ENCODE data around the gene KCNJ10. TPM values are rescaled to one million over a fixed set of nuclear protein-coding genes. Genes with fewer than 3 reads are reported as not detected.

KCNJ10 gene
- total and polyA plus RNA-seq, 2 of the 13 experiments (the other 11 are each of a cell fraction or from before 2014, with no cell fraction given) = 4.4 to 10.3 TPM

GRCh38 chr1:159959451-159959850 lies 110.5 kb downstream of the KCNJ10 start:
- FAIRE-seq = no peak
- H3K4me1 ChIP-seq (ENCODE audit: insufficient read depth, low read length) = no peaks in the 10 kb centered on the region
- no peak for TF ChIP-seq HES4 (CRISPR knock-in tag; IDR thresholded peaks at IDR 0.05; ENCODE audit: borderline replicate concordance)
- no peak for TF ChIP-seq NR2F6 (IDR thresholded peaks at IDR 0.05)
- TF ChIP-seq NR2F6 (CRISPR knock-in tag; IDR thresholded peaks at IDR 0.05) = no peak
- TF ChIP-seq REPIN1 (CRISPR knock-in tag; IDR thresholded peaks at IDR 0.05; ENCODE audit: borderline replicate concordance, low read depth) = no peak
- no peak for TF ChIP-seq ZBTB33 (CRISPR knock-in tag; IDR thresholded peaks at IDR 0.05)
- TF ChIP-seq ZNF451 (CRISPR knock-in tag; IDR thresholded peaks at IDR 0.05) = no peak
- TF ChIP-seq, protein P1, sequence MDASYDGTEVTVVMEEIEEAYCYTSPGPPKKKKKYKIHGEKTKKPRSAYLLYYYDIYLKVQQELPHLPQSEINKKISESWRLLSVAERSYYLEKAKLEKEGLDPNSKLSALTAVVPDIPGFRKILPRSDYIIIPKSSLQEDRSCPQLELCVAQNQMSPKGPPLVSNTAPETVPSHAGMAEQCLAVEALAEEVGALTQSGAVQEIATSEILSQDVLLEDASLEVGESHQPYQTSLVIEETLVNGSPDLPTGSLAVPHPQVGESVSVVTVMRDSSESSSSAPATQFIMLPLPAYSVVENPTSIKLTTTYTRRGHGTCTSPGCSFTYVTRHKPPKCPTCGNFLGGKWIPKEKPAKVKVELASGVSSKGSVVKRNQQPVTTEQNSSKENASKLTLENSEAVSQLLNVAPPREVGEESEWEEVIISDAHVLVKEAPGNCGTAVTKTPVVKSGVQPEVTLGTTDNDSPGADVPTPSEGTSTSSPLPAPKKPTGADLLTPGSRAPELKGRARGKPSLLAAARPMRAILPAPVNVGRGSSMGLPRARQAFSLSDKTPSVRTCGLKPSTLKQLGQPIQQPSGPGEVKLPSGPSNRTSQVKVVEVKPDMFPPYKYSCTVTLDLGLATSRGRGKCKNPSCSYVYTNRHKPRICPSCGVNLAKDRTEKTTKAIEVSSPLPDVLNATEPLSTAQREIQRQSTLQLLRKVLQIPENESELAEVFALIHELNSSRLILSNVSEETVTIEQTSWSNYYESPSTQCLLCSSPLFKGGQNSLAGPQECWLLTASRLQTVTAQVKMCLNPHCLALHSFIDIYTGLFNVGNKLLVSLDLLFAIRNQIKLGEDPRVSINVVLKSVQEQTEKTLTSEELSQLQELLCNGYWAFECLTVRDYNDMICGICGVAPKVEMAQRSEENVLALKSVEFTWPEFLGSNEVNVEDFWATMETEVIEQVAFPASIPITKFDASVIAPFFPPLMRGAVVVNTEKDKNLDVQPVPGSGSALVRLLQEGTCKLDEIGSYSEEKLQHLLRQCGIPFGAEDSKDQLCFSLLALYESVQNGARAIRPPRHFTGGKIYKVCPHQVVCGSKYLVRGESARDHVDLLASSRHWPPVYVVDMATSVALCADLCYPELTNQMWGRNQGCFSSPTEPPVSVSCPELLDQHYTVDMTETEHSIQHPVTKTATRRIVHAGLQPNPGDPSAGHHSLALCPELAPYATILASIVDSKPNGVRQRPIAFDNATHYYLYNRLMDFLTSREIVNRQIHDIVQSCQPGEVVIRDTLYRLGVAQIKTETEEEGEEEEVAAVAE (CRISPR knock-in tag; IDR thresholded peaks at IDR 0.05; ENCODE audit: borderline replicate concordance) = no peak
- no peak for TF ChIP-seq ZNF530 (CRISPR knock-in tag; IDR thresholded peaks at IDR 0.05; ENCODE audit: low read depth)
- TF ChIP-seq MLXIP (CRISPR knock-in tag; IDR thresholded peaks at IDR 0.05; ENCODE audit: borderline replicate concordance) = no peak
- TF ChIP-seq MTF1 (CRISPR knock-in tag; IDR thresholded peaks at IDR 0.05) = no peak
- TF ChIP-seq ZNF251 (CRISPR knock-in tag; IDR thresholded peaks at IDR 0.05) = no peak
- TF ChIP-seq ZNF556 (CRISPR knock-in tag; IDR thresholded peaks at IDR 0.05; ENCODE audit: borderline replicate concordance) = no peak
- no peak for TF ChIP-seq MED1 (CRISPR knock-in tag; IDR thresholded peaks at IDR 0.05)
- TF ChIP-seq, protein P2, sequence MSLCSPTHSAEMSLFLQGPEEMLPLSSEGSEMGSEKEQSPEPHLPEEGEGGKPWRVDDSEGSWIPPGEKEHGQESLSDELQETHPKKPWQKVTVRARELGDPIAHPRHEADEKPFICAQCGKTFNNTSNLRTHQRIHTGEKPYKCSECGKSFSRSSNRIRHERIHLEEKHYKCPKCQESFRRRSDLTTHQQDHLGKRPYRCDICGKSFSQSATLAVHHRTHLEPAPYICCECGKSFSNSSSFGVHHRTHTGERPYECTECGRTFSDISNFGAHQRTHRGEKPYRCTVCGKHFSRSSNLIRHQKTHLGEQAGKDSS (CRISPR knock-in tag; IDR thresholded peaks at IDR 0.05; ENCODE audit: borderline replicate concordance, low read depth) = no peak
- TF ChIP-seq ZFYVE20 (CRISPR knock-in tag; IDR thresholded peaks at IDR 0.05; ENCODE audit: borderline replicate concordance, low read depth) = no peak

More at GRCh38 chr1:159959451-159959850, 110.5 kb downstream of the KCNJ10 start:
- peaks cover 0 to 16% of the 10 kb centered on the region in 2 experiments; a peak in 2 of 5 replicates for H3K27me3 ChIP-seq (ENCODE audit: control insufficient read depth in 1 of 2, insufficient read depth in 2 of 2, low read length in 2 of 2)
- H2AFZ ChIP-seq (ENCODE audit: low read length) = no peak overlapping the region
- no peaks in the 10 kb centered on the region for H4K20me1 ChIP-seq (ENCODE audit: insufficient read depth, low read length)
- ChIA-PET CTCF (ENCODE audit: low intra/inter-chr PET ratio, low total read pairs) (no interaction called here), POLR2A (no interaction called here)
- 40% methylated on average over 4 of the region's 4 CpGs for WGBS (ENCODE audit: low lambda C conversion rate)
- H3K9me3 ChIP-seq (ENCODE audit: low read length) = no peaks in the 10 kb centered on the region
- BruUV-seq (replicated peaks) = no TSS peak
- H3K9ac ChIP-seq (ENCODE audit: insufficient read depth, low read depth, low read length) = no peak overlapping the region
- intact Hi-C loops (cut with micrococcal nuclease; ENCODE audit: unreplicated experiment) = no loop called here
- DNase-seq (ENCODE audit: low spot score) (no peak), ATAC-seq (no peak)
- H3K79me2 ChIP-seq (ENCODE audit: insufficient read depth, low read length) = no peaks in the 10 kb centered on the region
- no peak overlapping the region for H3K27ac ChIP-seq (ENCODE audit: extremely low read length, insufficient read depth, low read length)
- no peak overlapping the region for H3K4me3 ChIP-seq (replicated peaks in 1 of 3; ENCODE audit: insufficient read depth in 1 of 3, low read depth in 2 of 3, low read length in 3 of 3)
- in situ Hi-C loops (cut with HindIII; ENCODE audit: extremely low pct_ligation_motif_present, low pct_unique_long_range_greater_than_20kb) = no loop called here
- H3K4me2 ChIP-seq (ENCODE audit: low read depth, low read length) = no peak overlapping the region
- no peaks in the 10 kb centered on the region for H3K36me3 ChIP-seq (replicated peaks in 1 of 2; ENCODE audit: control insufficient read depth in 1 of 2, insufficient read depth in 2 of 2, low read length in 2 of 2)

Data from HepG2 (cell line).